GM12801 (cell line): ENCODE data around the gene CYBB.

Experiments
- TF ChIP-seq, protein P1 (sequence below): IDR thresholded peaks from one replicate; pipeline ENCODE4 v1.5.1; 2011; ENCODE audit warnings: control low read depth; ENCODE audit not compliant: insufficient read length; ENCODE audit errors: extremely low read depth

The CYBB gene

DNA sequence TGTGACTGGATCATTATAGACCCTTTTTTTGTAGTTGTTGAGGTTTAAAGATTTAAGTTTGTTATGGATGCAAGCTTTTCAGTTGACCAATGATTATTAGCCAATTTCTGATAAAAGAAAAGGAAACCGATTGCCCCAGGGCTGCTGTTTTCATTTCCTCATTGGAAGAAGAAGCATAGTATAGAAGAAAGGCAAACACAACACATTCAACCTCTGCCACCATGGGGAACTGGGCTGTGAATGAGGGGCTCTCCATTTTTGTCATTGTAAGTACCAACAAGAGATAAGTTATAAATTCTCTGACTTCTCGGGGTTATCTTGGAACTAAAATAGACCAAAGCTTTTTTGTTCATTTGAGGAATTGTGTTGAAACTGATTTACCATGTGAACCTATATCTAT lies at the start of gene CYBB:
CYBB (plus strand) TSS at position 203 of the 400 bp plus-strand sequence; CDS start at position 222, 19 bp downstream.
- TF ChIP-seq, protein P1, sequence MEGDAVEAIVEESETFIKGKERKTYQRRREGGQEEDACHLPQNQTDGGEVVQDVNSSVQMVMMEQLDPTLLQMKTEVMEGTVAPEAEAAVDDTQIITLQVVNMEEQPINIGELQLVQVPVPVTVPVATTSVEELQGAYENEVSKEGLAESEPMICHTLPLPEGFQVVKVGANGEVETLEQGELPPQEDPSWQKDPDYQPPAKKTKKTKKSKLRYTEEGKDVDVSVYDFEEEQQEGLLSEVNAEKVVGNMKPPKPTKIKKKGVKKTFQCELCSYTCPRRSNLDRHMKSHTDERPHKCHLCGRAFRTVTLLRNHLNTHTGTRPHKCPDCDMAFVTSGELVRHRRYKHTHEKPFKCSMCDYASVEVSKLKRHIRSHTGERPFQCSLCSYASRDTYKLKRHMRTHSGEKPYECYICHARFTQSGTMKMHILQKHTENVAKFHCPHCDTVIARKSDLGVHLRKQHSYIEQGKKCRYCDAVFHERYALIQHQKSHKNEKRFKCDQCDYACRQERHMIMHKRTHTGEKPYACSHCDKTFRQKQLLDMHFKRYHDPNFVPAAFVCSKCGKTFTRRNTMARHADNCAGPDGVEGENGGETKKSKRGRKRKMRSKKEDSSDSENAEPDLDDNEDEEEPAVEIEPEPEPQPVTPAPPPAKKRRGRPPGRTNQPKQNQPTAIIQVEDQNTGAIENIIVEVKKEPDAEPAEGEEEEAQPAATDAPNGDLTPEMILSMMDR, result no peak

DNA sequence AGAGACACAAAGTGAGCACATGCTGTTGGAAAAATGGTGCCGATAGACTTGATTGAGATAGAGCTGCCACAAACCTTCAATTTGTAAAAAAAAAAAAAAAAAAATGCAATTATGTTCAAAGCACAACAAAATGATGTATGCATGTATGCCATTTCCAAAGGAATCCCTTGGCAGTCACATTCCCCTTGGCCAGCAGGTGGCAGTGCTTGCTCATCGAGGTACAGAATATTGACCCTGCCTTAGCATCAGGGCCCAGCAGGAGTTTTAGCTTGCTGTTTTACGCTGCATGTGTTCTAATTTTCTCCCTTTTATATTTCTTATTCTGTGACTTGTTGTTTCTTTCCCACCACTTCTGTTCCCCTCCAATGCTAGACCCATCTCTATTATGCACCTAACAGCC lies 34.5 kb upstream of the CYBB start:
- TF ChIP-seq, protein P1, result no peak

DNA sequence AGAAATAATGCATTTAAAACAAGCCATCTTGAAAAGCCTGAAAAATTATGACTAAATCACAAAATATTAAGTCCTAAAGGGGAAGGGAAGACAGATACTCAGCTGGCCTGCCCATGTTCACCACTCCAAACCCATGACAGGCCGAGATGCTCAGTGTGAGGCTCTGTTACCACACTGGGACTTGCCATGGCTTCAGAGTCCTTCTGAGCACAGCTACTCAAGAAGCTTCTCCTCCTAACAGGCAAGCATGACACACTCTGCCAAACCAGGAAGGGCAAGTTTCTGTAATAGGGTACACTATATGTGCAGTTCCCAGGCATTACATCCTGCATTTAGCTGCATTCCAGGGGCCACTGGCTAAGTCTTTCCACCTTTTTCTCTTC lies 34.0 kb upstream of the CYBB start:
- TF ChIP-seq, protein P1, result no peak

DNA sequence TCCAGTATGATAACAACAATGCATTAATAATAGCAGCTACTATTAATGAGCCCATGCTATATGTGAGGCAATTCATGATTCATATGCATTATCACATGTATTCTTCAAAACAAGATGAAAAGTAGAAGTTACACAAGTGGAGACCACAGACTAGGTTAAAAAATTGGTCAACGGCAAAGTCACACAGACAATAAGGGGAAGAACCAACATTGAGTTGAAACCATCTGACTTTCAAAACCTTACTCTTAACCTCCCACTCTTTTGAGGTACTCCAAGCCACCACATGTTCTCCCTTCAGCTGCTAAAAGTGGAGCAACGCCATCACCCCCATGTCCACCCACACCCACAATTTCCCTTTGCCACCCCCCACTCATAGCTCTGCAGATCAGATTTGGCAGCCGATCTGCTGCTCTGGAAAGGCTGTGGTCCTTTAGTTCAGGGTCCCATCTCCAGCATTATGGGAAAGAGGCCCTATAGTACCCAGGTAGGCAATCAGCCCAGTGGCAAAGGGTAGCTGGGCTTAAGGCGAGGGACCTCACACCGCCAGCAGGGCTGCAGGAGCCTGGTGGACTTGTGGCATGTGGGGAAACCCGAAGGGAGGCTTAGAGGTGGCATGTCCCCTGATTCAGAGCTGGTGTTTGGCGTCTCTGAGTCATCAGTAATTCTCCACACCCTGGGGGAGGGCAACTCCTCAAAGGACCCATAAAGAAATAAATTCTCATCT lies 33.5 kb upstream of the CYBB start:
- TF ChIP-seq, protein P1, result no peak

DNA sequence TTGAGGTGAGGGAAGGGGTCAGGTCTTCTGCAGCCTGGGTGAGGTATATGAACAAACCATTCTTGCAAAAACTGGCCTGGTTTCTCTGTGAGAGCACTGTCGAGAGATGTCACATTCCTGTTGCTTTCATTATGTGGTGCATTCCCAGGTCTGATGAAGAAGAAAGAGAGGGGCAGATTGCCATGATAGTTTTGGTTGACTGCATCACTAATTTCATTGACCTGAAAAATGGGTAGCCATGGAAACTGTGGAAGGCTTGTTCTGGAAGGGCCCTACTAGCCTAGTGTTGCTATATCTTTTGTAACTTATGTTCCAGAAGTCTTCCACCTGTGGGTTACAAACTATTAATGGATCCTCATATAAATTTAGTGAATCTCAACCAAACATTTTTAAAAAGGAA lies 32.9 kb upstream of the CYBB start:
- TF ChIP-seq, protein P1, result no peak

DNA sequence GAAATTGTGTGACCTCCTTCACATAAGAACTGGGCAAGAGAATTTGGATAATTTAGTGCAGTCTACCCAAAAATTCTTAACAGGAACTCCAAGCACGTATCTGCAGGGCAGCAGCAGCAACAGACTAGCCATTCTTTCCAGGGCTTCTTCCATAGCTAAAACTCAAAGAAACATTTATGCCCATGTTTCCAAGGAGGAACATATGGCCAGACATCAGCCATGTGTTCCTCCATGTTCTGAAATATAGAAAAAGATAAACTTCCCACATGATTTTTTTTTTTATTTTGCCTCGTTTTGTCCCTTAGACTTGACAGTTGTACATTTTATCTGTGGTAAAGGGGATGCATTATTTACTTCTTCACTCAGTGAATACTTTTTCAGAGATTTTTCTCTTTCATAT lies 27.6 kb upstream of the CYBB start:
- TF ChIP-seq, protein P1, result no peak

DNA sequence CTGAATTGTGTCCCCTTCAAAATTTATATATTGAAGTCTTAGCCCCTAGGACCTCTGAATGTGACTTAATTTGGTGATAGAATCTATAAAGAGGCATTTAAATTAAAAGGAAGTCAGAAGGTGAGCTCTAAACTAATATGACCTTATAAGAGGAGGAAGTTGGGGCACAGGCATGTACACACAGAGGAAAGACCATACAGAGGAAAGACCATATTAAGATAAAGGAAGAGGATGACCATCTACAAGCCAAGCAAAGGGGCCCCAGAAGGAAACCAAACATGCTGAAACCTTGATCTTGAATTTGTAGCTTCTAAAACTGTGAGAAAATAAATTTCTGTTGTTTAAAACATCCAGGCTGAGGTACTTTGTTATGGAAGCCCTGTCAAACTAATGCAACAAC lies 26.9 kb upstream of the CYBB start:
- TF ChIP-seq, protein P1, result no peak
